Kidney tubule cell (primary cell): ENCODE data around the gene TMEM59L.

Source experiments
- DNase-seq: peaks from one replicate; pipeline ENCODE4 v3.0.0-alpha.2; 2018; ENCODE audit warnings: low spot score

TMEM59L gene

DNA sequence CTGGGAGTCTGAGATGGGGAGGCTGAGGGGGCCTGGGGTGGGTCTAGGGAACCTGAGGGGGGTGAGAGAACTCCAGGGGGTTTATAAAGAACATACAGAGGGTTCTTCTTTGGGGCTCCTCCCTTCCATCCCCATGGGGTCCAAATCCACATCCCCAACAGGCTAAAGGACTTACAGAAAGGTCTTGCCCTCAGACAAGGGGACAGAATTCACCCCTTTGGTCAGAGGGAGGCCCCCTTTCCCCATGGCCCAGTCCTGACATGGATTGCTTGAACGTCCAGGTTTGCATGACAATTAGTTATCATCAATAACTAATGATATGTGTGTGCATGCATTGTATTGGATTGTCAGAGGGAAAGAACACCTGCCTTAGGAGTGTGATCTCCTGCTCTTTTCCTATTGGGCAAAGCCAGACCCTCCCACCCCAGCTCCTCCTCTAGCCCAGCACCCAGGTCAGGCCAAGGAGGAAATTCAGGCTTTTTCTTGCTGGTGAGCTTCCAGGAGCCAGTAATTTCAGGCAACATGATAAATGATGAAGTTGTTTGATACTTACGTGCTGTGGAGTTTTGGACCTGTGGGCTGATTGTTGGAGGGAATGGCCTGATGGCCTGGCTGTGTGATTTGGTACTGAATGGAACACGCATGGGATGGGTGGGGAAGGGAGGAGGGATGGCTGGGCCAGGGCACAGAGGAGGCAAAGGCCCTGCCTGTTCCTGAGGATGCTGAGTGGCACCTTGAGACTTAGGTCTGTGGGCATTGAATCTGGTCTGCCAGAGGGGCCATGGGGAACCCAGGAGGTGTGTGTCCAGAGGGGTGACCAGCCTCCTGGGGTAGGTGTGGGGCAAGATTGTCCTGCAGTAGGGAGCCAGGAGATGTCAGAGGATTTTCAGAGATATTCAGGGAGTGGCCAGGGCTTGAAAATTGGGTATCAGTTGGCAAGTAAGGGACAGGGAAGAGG, 25.3 kb downstream of the TMEM59L start:
- peak; percentile 61 for DNase-seq

GRCh38 chr19:18639706-18640243, 27.1 kb downstream of the TMEM59L start:
- no peak for DNase-seq

GRCh38 chr19:18644196-18645034, 31.7 kb downstream of the TMEM59L start:
- peak; percentile 33 for DNase-seq

- no peak for DNase-seq
These were observed 32.4 kb downstream of the TMEM59L start for GRCh38 chr19:18645035-18645511.

- DNase-seq = no peak
These were observed 34.1 kb downstream of the TMEM59L start for GRCh38 chr19:18646535-18647370.

DNA sequence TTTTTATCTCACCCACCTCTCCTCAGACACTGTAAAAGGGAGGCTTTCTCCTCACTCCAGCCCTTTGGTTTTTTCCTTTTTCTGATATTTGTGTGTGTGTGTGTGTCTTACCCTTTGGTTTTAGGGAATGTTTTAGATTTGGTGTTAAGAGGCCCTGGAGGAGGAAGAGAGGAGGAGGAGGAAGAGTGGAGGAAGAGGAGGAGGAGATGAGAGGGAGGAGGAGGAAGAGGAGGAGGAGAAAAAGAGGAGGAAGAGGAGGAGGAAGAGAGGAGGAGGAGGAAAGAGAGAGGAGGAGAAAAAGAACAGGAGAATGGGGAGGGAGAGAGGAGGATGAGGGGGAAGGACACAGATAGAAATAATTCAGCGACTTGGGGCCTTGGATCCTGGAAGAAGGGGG, 34.7 kb downstream of the TMEM59L start:
- DNase-seq = no peak

DNA sequence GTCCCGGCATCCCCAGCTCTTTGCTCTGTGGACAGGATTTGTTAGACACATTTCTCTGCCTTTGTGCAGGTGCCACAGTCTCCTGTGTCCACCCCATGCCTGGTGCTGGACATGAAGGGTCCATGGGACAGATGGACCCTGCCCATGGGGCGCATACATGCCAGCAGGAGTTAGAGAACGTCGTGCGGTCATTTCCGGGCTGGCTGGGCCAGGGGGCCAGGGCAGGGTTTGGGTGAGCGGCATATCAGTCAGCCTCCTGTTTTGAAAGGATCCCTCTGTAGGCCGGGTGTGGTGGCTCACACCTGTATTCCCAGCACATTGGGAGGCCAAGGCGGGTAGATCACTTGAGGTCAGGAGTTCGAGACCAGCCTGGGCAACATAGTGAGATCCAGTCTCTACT, 35.1 kb downstream of the TMEM59L start:
- no peak for DNase-seq

DNA sequence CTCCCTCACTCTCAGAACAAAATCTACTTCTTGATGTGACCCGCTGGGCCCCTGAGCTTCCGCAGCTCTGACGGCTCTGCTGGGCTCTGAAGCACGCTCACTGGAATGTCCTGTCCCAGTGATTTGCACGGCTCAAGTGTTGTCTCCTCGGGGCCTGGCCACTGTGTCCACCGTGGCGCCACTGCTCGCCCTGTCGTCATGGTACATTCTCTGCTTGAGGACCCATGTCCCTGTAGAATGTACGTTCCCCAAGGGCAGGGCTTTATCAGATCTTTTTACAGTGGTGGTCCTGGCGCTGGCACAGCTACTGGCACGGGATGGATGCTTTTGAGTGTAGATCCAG, 36.3 kb downstream of the TMEM59L start:
- no peak for DNase-seq

- no peak for DNase-seq
These were observed 36.8 kb downstream of the TMEM59L start for GRCh38 chr19:18649371-18650020.

DNA sequence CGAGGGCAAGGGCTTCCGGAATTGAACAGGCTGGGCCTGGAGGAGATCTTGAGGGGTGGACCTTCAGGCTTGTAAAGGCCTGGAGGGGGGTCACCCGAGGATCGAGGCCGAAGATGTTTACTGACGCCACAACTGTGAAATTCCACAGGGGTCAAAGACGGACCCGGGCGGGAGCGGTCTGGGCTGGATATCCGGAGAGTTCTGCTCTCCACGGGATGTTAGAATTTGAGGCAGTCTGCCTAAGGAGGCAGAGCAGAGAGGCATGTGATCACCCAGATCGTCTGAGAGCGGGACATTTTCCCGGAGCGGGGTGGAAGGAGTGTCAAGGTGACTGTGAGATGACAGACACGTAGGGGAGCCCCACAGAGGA, 37.3 kb downstream of the TMEM59L start:
- DNase-seq = no peak

DNA sequence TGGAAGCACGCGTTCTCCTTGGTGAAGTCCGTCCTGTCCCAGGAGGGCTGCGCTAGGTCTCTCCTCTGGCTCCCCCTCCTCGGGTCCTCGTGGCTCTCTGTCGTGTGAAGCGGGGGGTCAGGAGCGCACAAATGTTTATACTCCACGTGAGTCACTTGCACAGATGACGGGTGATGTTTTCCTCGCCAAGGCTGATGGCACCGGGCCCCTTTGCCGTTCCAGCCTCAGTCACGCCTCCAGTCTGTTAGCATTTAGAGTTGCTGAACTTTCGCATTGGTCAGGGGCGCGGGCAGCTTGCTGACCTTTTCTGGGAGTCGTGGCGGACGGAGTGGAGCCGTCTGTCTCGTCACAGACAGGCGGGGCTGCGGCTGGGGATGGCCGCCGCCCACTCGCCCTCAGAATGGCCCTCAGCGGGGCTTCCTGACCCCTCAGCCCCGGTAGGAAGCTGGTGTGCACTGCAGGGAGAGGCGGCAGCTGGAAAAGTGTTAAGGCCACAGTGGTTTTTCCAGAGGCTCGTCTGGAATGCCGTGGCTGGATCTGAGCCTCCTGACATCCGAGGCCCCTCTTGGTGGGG, 37.9 kb downstream of the TMEM59L start:
- no peak for DNase-seq

GRCh38 chr19:18651300-18651699, 38.6 kb downstream of the TMEM59L start:
- no peak for DNase-seq

- no peak for DNase-seq
These were observed 39.1 kb downstream of the TMEM59L start for GRCh38 chr19:18651733-18652132.

DNA sequence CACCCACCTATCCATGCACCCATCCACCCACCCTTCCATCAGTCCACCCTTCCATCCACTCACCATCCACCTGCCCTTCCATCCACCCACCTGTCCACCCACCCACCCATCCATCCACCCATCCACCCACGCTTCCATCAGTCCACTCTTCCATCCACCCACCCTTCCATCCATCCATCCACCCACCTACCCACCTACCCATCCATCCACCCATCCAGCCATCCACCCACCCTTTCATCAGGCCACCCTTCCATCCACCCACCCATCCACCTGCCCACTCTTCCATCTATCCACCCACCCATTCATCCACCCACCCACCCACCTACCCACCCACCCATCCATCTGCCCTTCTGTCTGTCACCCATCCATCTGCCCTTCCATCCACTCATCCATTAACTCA, 41.2 kb downstream of the TMEM59L start:
- DNase-seq = no peak

GRCh38 chr19:18654469-18654868, 41.8 kb downstream of the TMEM59L start:
- no peak for DNase-seq

- DNase-seq = no peak
These were observed 42.6 kb downstream of the TMEM59L start for GRCh38 chr19:18655173-18655844.

DNA sequence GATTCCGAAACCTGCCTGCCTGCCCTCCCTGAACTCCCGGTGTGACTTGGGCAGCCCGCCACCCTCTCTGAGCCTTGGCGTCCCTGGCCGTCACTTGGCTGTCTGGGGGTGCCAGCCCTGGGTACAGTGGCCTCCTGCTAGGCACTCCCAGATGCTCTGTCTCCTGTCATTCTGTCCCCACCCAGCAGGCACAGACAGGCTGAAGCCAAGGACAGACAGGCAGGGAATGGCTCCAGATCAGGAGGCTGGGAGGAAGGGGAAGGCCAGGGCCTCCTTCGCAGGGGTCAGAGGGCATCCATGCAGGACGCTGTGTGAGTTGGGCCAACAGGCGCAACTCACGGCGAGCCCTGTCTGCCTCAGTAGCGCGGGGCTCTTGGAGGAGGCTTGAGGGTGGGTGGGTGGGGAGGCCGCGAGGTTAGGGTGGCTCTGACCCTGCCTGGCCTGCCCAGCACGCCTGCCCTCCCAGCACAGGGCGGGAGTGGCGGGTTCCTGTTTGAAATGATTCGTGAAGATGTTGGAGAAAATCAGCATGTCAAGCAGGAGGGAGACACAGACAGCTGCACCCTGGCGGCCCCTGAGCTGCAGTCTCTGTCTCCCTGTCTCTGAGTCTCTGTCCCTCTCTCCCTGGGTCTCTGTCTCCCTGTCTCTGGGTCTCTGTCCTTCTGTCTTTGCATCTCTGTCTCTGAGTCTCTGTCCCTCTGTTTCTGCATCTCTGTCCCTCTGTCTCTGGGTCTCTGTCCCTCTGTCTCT, 43.8 kb downstream of the TMEM59L start:
- no peak for DNase-seq

DNA sequence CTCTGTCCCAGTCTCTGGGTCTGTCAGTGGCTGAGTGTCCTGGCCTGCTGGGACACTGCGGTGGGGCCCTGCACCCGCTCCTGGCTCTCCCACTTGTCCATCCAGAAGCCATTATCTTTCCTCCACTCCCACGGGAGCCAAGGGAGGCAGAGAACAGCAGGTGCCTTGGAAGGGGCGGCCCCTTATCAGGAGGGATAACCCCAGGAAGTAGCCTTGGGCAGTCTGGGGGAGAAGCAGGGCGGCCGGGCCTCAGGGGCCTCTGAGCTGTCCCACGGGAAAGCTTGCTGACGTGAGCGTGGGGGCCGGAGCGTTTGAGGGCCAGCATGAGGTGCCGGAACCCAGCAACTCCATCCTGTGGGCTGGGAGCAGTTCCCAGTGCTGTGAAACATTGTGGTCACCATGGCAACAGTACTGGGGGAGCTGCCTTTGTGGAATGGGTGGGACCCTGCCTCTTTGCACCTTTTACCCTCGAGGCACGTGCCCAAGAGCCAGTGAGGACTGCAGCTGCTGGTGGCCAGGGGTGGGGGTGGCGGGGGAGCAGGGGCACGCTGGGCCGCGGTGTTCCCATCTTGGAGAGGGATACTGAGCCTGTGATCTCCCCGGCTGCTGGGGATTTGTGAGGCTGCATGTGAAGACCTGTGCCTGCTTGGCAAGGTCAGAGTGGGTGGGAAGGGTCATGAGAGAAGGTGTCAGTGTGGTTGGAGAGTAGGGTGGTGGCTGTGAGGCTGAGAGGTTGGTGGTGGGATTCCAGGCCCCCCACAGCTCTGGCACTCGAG, 45.1 kb downstream of the TMEM59L start:
- no peak for DNase-seq

DNA sequence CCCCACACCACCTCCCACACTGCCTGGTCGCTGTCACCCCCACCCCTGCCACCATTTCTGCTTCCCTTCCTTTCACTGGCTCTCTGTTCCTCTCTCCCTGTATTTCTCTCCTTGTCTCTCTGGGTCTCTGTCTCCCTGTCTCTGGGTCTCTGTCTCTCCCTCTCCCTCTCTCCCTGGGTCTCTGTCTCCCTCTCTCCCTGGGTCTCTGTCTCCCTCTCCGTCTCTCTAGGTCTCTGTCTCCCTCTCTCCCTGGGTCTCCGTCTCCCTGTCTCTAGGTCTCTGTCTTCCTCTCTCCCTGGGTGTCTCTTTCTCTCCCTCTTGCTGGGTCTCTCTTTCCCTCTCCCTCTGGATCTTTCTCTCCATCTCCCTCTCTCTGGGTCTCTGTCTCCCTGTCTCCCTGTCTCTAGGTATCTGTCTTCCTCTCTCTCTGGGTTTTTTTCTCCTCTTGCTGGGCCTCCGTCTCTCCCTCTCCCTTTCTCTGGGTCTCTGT, 45.7 kb downstream of the TMEM59L start:
- no peak for DNase-seq
